ENCODE measurements around the gene SLF2.

DNA sequence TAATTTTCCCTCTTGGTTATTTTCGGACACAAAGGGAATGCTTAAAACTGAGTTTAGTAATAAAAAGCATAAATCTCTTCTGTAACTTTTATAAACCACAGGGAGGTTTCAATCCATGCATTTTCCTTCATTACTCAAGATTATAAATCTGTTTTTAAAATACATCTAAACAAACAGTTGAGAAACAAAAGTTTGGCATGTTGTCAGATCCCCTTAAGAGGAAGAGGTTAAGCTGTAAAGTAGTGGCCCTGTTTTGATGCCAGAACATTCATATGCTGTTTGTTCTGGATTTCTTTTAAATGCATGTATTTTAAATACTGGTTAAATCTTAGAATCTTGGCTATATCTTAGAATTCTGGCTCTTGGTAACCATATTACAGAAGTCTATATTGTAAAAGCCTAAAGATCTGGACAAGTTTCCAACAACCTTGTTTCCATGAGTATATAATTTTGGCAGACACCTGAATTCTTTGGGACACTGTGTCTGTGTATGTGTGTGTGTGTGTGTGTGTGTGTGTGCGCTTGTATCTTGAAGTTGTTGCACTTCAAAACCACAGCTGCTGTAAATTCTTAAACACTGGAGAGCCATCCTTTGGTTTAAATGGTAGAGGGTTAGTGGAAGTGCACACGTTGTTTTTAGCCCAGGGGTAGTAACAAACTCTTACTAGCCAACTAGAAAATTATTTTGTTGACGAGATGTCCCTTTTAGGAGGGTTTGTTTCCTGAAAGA is 49.8 kb downstream of the SLF2 start:
- no peak for TF ChIP-seq POU2F2 (IDR thresholded peaks at IDR 0.05; ENCODE audit: low read depth, low read length)
- TF ChIP-seq POLR2AphosphoS5 (IDR thresholded peaks at IDR 0.05; ENCODE audit: low read depth, low read length) = no peak
- no peak for TF ChIP-seq POLR2A (IDR thresholded peaks at IDR 0.05; ENCODE audit: low read depth, low read length)
- no peak for TF ChIP-seq TAF1 (IDR thresholded peaks at IDR 0.05; ENCODE audit: low read depth, low read length)
- no peak for TF ChIP-seq PAX5 (IDR thresholded peaks at IDR 0.05; ENCODE audit: insufficient read depth, low read length, severe bottlenecking)
- TF ChIP-seq SPI1 (IDR thresholded peaks at IDR 0.05; ENCODE audit: low read depth, low read length) = no peak
